ENCODE data around the gene RPTOR. TPM values are rescaled to one million over a fixed set of nuclear protein-coding genes. Genes with fewer than 3 reads are reported as not detected.

The RPTOR gene
- total RNA-seq, 1 donor from 2014 or later: 65.9 TPM

GRCh38 chr17:80827646-80828643, 283.3 kb downstream of the RPTOR start:
- DNase-seq (no peak), ATAC-seq (ENCODE audit: low read depth) (no peak)
- Mint-ChIP-seq H3K36me3 (ENCODE audit: low read depth) (peaks cover 25% of the 10 kb centered on the region), H3K9me3 (no peaks in the 10 kb centered on the region), H3K27me3 (no peaks in the 10 kb centered on the region), H3K4me3 (no peak overlapping the region), H3K27ac (no peak overlapping the region), H3K4me1 (peaks cover 30% of the 10 kb centered on the region)
- no peak for TF ChIP-seq CTCF (IDR thresholded peaks at IDR 0.05)
- CTCF ChIA-PET: interaction anchor here (0.9 to 1.5 kb wide), 2 partner anchors 38 to 90 kb away, joined by 3 to 4 read pairs; no protein-coding TSS in a partner anchor
- intact Hi-C loops (cut with micrococcal nuclease): no loop called here
- POLR2A ChIA-PET: interaction anchor here (1.0 to 1.9 kb wide), 3 partner anchors 29 to 91 kb away, joined by 5 to 7 read pairs (median 6); no protein-coding TSS in a partner anchor

GRCh38 chr17:80829166-80829813, 284.7 kb downstream of the RPTOR start:
- ATAC-seq (ENCODE audit: low read depth) (no peak), DNase-seq (no peak)
- POLR2A ChIA-PET: no interaction called here
- peaks cover 37% of the 10 kb centered on the region for H3K4me1 Mint-ChIP-seq
- CTCF ChIA-PET: no interaction called here
- no peak for TF ChIP-seq CTCF (IDR thresholded peaks at IDR 0.05)
- H3K36me3 Mint-ChIP-seq (ENCODE audit: low read depth): peaks cover 16% of the 10 kb centered on the region
- intact Hi-C loops (cut with micrococcal nuclease): no loop called here
- no peak overlapping the region for H3K27ac Mint-ChIP-seq
- no peaks in the 10 kb centered on the region for H3K27me3 Mint-ChIP-seq
- no peak overlapping the region for H3K4me3 Mint-ChIP-seq
- no peaks in the 10 kb centered on the region for H3K9me3 Mint-ChIP-seq

GRCh38 chr17:80830020-80830780, 285.6 kb downstream of the RPTOR start:
- intact Hi-C loops (cut with micrococcal nuclease): loop anchor here (5.0 to 10.0 kb wide), 3 partner anchors 38 to 165 kb away; no protein-coding TSS in a partner anchor
- no peak for TF ChIP-seq CTCF (IDR thresholded peaks at IDR 0.05)

GRCh38 chr17:80831491-80831890, 286.9 kb downstream of the RPTOR start:
- ATAC-seq (ENCODE audit: low read depth) (no peak), DNase-seq (no peak)
- Mint-ChIP-seq H3K4me1 (peaks cover 37% of the 10 kb centered on the region), H3K27ac (peak overlapping the region; percentile 98), H3K4me3 (peak overlapping the region; percentile 56), H3K27me3 (no peaks in the 10 kb centered on the region), H3K36me3 (ENCODE audit: low read depth) (peaks cover 7% of the 10 kb centered on the region), H3K9me3 (no peaks in the 10 kb centered on the region)
- POLR2A ChIA-PET: interaction anchor here (2.0 kb wide), 1 partner anchor 41 kb away, joined by 5 read pairs; no protein-coding TSS in a partner anchor
- CTCF ChIA-PET: no interaction called here
- intact Hi-C loops (cut with micrococcal nuclease): loop anchor here (5.0 to 10.0 kb wide), 3 partner anchors 39 to 167 kb away; no protein-coding TSS in a partner anchor
- TF ChIP-seq CTCF (IDR thresholded peaks at IDR 0.05): no peak

More at GRCh38 chr17:80830020-80830780, 285.6 kb downstream of the RPTOR start:
- CTCF ChIA-PET: no interaction called here
- Mint-ChIP-seq H3K4me1 (peaks cover 37% of the 10 kb centered on the region), H3K9me3 (no peaks in the 10 kb centered on the region), H3K4me3 (no peak overlapping the region), H3K36me3 (ENCODE audit: low read depth) (peaks cover 12% of the 10 kb centered on the region), H3K27ac (no peak overlapping the region), H3K27me3 (no peaks in the 10 kb centered on the region)
- DNase-seq (no peak), ATAC-seq (ENCODE audit: low read depth) (no peak)
- POLR2A ChIA-PET: interaction anchor here (0.5 kb wide), 1 partner anchor 771 kb away, joined by 3 read pairs; no protein-coding TSS in a partner anchor
